ENCODE data around the gene NOVA2.
"Not testable (repeated sequence)": the region's sequence is repeated elsewhere in the genome, so short reads cannot be mapped to it uniquely, and the experiment has no call there.

The NOVA2 gene

GRCh38 chr19:45920458-45920857 is 53.2 kb downstream of the NOVA2 start:
- DNase-seq = no peak

GRCh38 chr19:45919678-45920077 is 54.0 kb downstream of the NOVA2 start:
- no peak for DNase-seq

GRCh38 chr19:45918721-45919120 is 54.9 kb downstream of the NOVA2 start:
- no peak for DNase-seq

GRCh38 chr19:45917421-45918091 is 56.1 kb downstream of the NOVA2 start:
- DNase-seq = no peak

GRCh38 chr19:45913874-45914830 is 59.5 kb downstream of the NOVA2 start, which contains the start of gene NANOS2:
Gene NANOS2 (minus strand): TSS chr19:45914778. CDS start chr19:45914693, 85 bp downstream.
- no peak for DNase-seq

- no peak for DNase-seq
Observed at GRCh38 chr19:45911291-45911690, 62.4 kb downstream of the NOVA2 start.

- DNase-seq = no peak
Observed at GRCh38 chr19:45908956-45909355, 64.7 kb downstream of the NOVA2 start.

- no peak for DNase-seq
Observed at GRCh38 chr19:45906221-45906620, 67.4 kb downstream of the NOVA2 start.

GRCh38 chr19:45905011-45905410 is 68.7 kb downstream of the NOVA2 start:
- no peak for DNase-seq

GRCh38 chr19:45902651-45903625 is 70.7 kb downstream of the NOVA2 start:
- DNase-seq = peak; percentile 97

- no peak for DNase-seq
Observed at GRCh38 chr19:45901912-45902650, 71.6 kb downstream of the NOVA2 start, which contains the start of gene MYPOP. Gene MYPOP (minus strand): TSS chr19:45902613. CDS start chr19:45901773, 840 bp downstream.

- DNase-seq = no peak
Observed at GRCh38 chr19:45901432-45901911, 72.2 kb downstream of the NOVA2 start.

GRCh38 chr19:45900738-45901431 is 72.8 kb downstream of the NOVA2 start:
- no peak for DNase-seq

GRCh38 chr19:45899919-45900589 is 73.6 kb downstream of the NOVA2 start:
- DNase-seq = no peak

- DNase-seq = no peak
Observed at GRCh38 chr19:45899253-45899652, 74.4 kb downstream of the NOVA2 start.

- no peak for DNase-seq
Observed at GRCh38 chr19:45897261-45897812, 76.3 kb downstream of the NOVA2 start.

GRCh38 chr19:45895983-45896599 is 77.6 kb downstream of the NOVA2 start:
- DNase-seq = not testable (repeated sequence)

GRCh38 chr19:45895519-45895972 is 78.1 kb downstream of the NOVA2 start:
- no peak for DNase-seq

GRCh38 chr19:45890877-45891276 is 82.8 kb downstream of the NOVA2 start:
- no peak for DNase-seq

Measured in GOT3 (cell line).